ENCODE data around the gene FBXL14. TPM values are rescaled to one million over a fixed set of nuclear protein-coding genes. Genes with fewer than 3 reads are reported as not detected.
A peak's percentile ranks its signal among the peaks of the same experiment; 100 is the strongest.

FBXL14 gene
- polyA plus RNA-seq, 3 donors: 6.2 to 9.8 (median 7.2) TPM

GRCh38 chr12:1582709-1583050 lies 11.7 kb downstream of the FBXL14 start:
- peaks cover 14% of the 10 kb centered on the region for H3K4me1 Mint-ChIP-seq
- Histone ChIP-seq H3K9me3 (replicated peaks in 1 of 2; ENCODE audit: control insufficient read depth in 1 of 2, insufficient read depth in 1 of 2, low read length in 2 of 2) (no peaks in the 10 kb centered on the region), H2AFZ (ENCODE audit: insufficient read depth, low read depth, low read length, poor library complexity, severe bottlenecking) (no peak overlapping the region), H3K27me3 (ENCODE audit: control insufficient read depth in 2 of 2, insufficient read depth in 2 of 2, low read length in 2 of 2) (no peaks in the 10 kb centered on the region), H3K4me2 (replicated peaks; ENCODE audit: extremely low read depth, low read length, poor library complexity, severe bottlenecking) (no peak overlapping the region), H3K79me2 (ENCODE audit: insufficient read depth, low read length) (no peaks in the 10 kb centered on the region), H3K4me3 (replicated peaks in 1 of 3; ENCODE audit: low read depth in 2 of 3, low read length in 3 of 3) (no peak overlapping the region), H3K36me3 (replicated peaks in 1 of 2; ENCODE audit: control insufficient read depth in 1 of 2, insufficient read depth in 2 of 2, low read length in 2 of 2) (peaks cover 0 to 18% of the 10 kb centered on the region in 2 donors), H3K27ac (ENCODE audit: low read depth in 1 of 2, low read length in 2 of 2) (no peak overlapping the region), H3K4me1 (ENCODE audit: control insufficient read depth in 1 of 2, insufficient read depth in 2 of 2, low read length in 2 of 2) (peaks cover 4 to 8% of the 10 kb centered on the region in 2 donors), H4K20me1 (ENCODE audit: insufficient read depth, low read length) (peaks cover 2% of the 10 kb centered on the region), H3K9ac (ENCODE audit: insufficient read depth, low read length, poor library complexity, severe bottlenecking) (no peak overlapping the region)
- H3K27ac Mint-ChIP-seq: peak overlapping the region in 1 of 7 donors; percentile 60
- intact Hi-C loops (cut with micrococcal nuclease): loop anchor here (2.0 to 10.0 kb wide), 5 partner anchors 305 to 1018 kb away; no protein-coding TSS in a partner anchor
- TF ChIP-seq CTCF (IDR thresholded peaks at IDR 0.05): no peak
- peaks cover 0 to 2% (median 0%) of the 10 kb centered on the region in 7 donors for H3K9me3 Mint-ChIP-seq
- 83% methylated on average over 1 of the region's 4 CpGs for WGBS (ENCODE audit: insufficient coverage)
- no peak overlapping the region for H3K4me3 Mint-ChIP-seq
- DNase-seq: no peak
- peaks cover 0 to 3% (median 2%) of the 10 kb centered on the region in 3 donors for H3K27me3 Mint-ChIP-seq (ENCODE audit: low read depth in 3 of 3)
- peaks cover 11 to 26% of the 10 kb centered on the region in 2 donors for H3K36me3 Mint-ChIP-seq

GRCh38 chr12:1581973-1582708 lies 12.2 kb downstream of the FBXL14 start:
- intact Hi-C loops (cut with micrococcal nuclease): loop anchor here (2.0 to 10.0 kb wide), 5 partner anchors 305 to 1017 kb away; no protein-coding TSS in a partner anchor
- H3K36me3 Mint-ChIP-seq: peaks cover 10 to 25% of the 10 kb centered on the region in 2 donors
- no peaks in the 10 kb centered on the region for H3K27me3 ChIP-seq (ENCODE audit: control insufficient read depth in 2 of 2, insufficient read depth in 2 of 2, low read length in 2 of 2)
- H3K4me3 ChIP-seq (replicated peaks in 1 of 3; ENCODE audit: low read depth in 2 of 3, low read length in 3 of 3): no peak overlapping the region
- no peak for DNase-seq
- no peaks in the 10 kb centered on the region for H3K79me2 ChIP-seq (ENCODE audit: insufficient read depth, low read length)
- H3K9me3 ChIP-seq (replicated peaks in 1 of 2; ENCODE audit: control insufficient read depth in 1 of 2, insufficient read depth in 1 of 2, low read length in 2 of 2): no peaks in the 10 kb centered on the region
- H3K4me1 ChIP-seq (ENCODE audit: control insufficient read depth in 1 of 2, insufficient read depth in 2 of 2, low read length in 2 of 2): peaks cover 4 to 8% of the 10 kb centered on the region in 2 donors
- H3K27me3 Mint-ChIP-seq (ENCODE audit: low read depth in 3 of 3): peaks cover 3 to 7% (median 4%) of the 10 kb centered on the region in 3 donors
- H3K27ac Mint-ChIP-seq: peak overlapping the region in 3 of 7 donors; percentile 46 to 54 (median 50)
- 74% methylated on average over 7 of the region's 11 CpGs for WGBS (ENCODE audit: insufficient coverage)
- no peaks in the 10 kb centered on the region for H4K20me1 ChIP-seq (ENCODE audit: insufficient read depth, low read length)
- no peak overlapping the region for H3K9ac ChIP-seq (ENCODE audit: insufficient read depth, low read length, poor library complexity, severe bottlenecking)
- no peak overlapping the region for H3K4me3 Mint-ChIP-seq
- peaks cover 14% of the 10 kb centered on the region for H3K4me1 Mint-ChIP-seq
- H3K4me2 ChIP-seq (replicated peaks; ENCODE audit: extremely low read depth, low read length, poor library complexity, severe bottlenecking): no peak overlapping the region
- H3K27ac ChIP-seq (ENCODE audit: low read depth in 1 of 2, low read length in 2 of 2): no peak overlapping the region
- TF ChIP-seq CTCF (IDR thresholded peaks at IDR 0.05): no peak
- H3K9me3 Mint-ChIP-seq: peaks cover 0 to 2% (median 0%) of the 10 kb centered on the region in 7 donors
- peaks cover 0 to 18% of the 10 kb centered on the region in 2 donors for H3K36me3 ChIP-seq (replicated peaks in 1 of 2; ENCODE audit: control insufficient read depth in 1 of 2, insufficient read depth in 2 of 2, low read length in 2 of 2)
- no peak overlapping the region for H2AFZ ChIP-seq (ENCODE audit: insufficient read depth, low read depth, low read length, poor library complexity, severe bottlenecking)

All from CD14-positive monocyte (primary cell).